GM12873 (cell line): ENCODE data around the gene CAV1.

Source experiments
- CTCF ChIP-seq: IDR thresholded peaks from 2 replicates; pipeline ENCODE4 v1.5.1; 2012; ENCODE audit warnings: low read depth, mild to moderate bottlenecking, moderate library complexity, low read length, control low read depth; ENCODE audit not compliant: insufficient read depth; ENCODE audit errors: missing control alignments

CAV1 gene

GRCh38 chr7:116610721-116611120 lies 85.9 kb downstream of the CAV1 start:
- TF ChIP-seq CTCF: no peak
